ENCODE measurements around the gene P2RY6. TPM values are rescaled to one million over a fixed set of nuclear protein-coding genes. Genes with fewer than 3 reads are reported as not detected.

The P2RY6 gene
- total and polyA plus RNA-seq, 12 donors: 0.83 to 13.0 (median 1.8) TPM

DNA sequence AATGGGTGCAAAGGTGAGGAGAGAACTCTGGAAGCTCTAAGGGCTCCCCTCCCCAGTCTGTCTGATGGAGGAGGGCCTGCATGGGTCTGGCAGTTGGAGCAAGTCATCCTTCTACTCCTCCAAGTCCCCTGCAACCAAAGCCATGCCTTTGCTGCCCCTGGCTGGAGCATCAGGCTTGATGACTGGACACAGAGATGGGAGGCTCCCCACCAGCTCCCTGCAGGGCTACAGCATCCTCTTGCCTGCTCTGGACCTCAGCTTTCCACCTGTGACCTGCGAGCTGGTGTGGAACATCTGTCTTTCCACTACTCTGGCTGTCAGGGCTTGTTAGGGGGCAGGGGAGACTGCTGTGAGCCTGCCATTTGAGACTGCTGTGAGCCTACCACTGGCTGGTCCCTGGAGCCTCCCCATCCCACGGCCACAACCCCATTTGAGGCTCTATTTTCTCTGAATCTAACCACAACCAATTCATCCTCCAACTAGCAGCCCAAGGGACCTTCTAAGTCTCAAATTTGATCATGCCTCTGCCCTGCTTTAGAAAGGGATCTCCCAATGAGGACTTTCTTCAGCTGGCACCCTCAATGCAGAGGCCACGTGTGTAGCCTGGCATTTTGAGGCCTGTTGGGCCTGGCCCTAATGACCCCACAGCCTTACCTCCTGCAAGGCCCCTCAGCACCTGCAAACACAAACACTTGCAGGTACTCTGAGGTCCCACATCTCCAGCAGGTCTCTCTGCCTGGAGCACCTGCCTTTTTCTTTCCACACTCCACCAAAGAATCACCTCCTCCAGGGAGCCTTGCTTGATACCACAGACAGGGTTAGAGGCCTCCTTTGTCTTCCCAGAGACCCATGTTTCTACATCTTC is 9.9 kb downstream of the P2RY6 start:
- H3K4me1 ChIP-seq: peaks cover 0 to 59% (median under 1%) of the 10 kb centered on the region in 9 donors
- H3K9me3 ChIP-seq: no peaks in the 10 kb centered on the region
- intact Hi-C loops (cut with DNase I): loop anchor here in 3 of 10 donors (10.0 kb wide), 3 partner anchors 97 to 557 kb away; no protein-coding TSS in a partner anchor
- WGBS, 2 donors: 92 to 94% methylated on average over 3 of the region's 3 CpGs
- H3K27me3 ChIP-seq: no peaks in the 10 kb centered on the region
- DNase-seq (no peak), ATAC-seq (no peak)
- no peak for TF ChIP-seq CTCF (IDR thresholded peaks at IDR 0.05)
- H3K27ac ChIP-seq: peak overlapping the region in 2 of 10 donors; percentile 12 to 78
- no peaks in the 10 kb centered on the region for H3K36me3 ChIP-seq
- no peak overlapping the region for H3K4me3 ChIP-seq

- ATAC-seq (no peak), DNase-seq (no peak)
- TF ChIP-seq CTCF (IDR thresholded peaks at IDR 0.05): no peak
- H3K36me3 ChIP-seq: no peaks in the 10 kb centered on the region
- no peaks in the 10 kb centered on the region for H3K27me3 ChIP-seq
- H3K4me1 ChIP-seq: peaks cover 0 to 73% (median 15%) of the 10 kb centered on the region in 9 donors
- intact Hi-C loops (cut with DNase I): loop anchor here in 3 of 10 donors (10.0 kb wide), 3 partner anchors 99 to 559 kb away; no protein-coding TSS in a partner anchor
- WGBS, 2 donors: 81 to 83% methylated on average over 10 of the region's 10 CpGs
- no peaks in the 10 kb centered on the region for H3K9me3 ChIP-seq
- no peak overlapping the region for H3K4me3 ChIP-seq
- H3K27ac ChIP-seq: peak overlapping the region in 1 of 10 donors; percentile 65
These were observed 11.3 kb downstream of the P2RY6 start for GRCh38 chr11:73283276-73284000.

GRCh38 chr11:73284106-73284505 is 12.0 kb downstream of the P2RY6 start:
- H3K27me3 ChIP-seq: no peaks in the 10 kb centered on the region
- WGBS, 2 donors: 93 to 97% methylated on average over 3 of the region's 3 CpGs
- peaks cover 6 to 79% (median 22%) of the 10 kb centered on the region in 9 donors for H3K4me1 ChIP-seq
- no peak for ATAC-seq
- DNase-seq: no peak
- peak overlapping the region in 1 of 10 donors; percentile 65 for H3K27ac ChIP-seq
- no peaks in the 10 kb centered on the region for H3K9me3 ChIP-seq
- intact Hi-C loops (cut with DNase I): loop anchor here in 3 of 10 donors (10.0 kb wide), 3 partner anchors 99 to 559 kb away; no protein-coding TSS in a partner anchor
- no peak overlapping the region for H3K4me3 ChIP-seq
- H3K36me3 ChIP-seq: no peaks in the 10 kb centered on the region
- TF ChIP-seq CTCF (IDR thresholded peaks at IDR 0.05): no peak

GRCh38 chr11:73285721-73286120 is 13.6 kb downstream of the P2RY6 start:
- intact Hi-C loops (cut with DNase I): loop anchor here in 8 of 10 donors (5.0 to 10.0 kb wide), 6 partner anchors 43 to 561 kb away; no protein-coding TSS in a partner anchor
- no peak overlapping the region for H3K27ac ChIP-seq
- no peaks in the 10 kb centered on the region for H3K9me3 ChIP-seq
- 74 to 91% methylated on average over 1 of the region's 1 CpG for WGBS, 2 donors
- DNase-seq (no peak), ATAC-seq (no peak)
- peaks cover 12 to 81% (median 31%) of the 10 kb centered on the region in 9 donors for H3K4me1 ChIP-seq
- TF ChIP-seq CTCF (IDR thresholded peaks at IDR 0.05): no peak
- no peaks in the 10 kb centered on the region for H3K27me3 ChIP-seq
- H3K36me3 ChIP-seq: no peaks in the 10 kb centered on the region
- no peak overlapping the region for H3K4me3 ChIP-seq

All from heart right ventricle (tissue), 16 donors.